ENCODE data around the gene FLRT1. TPM values are rescaled to one million over a fixed set of nuclear protein-coding genes. Genes with fewer than 3 reads are reported as not detected.

Gene FLRT1
- total RNA-seq (ENCODE audit: low replicate concordance), result under 0.01 TPM in 1 of 2 replicates, not detected in the other

GRCh38 chr11:64035576-64035975 is at the start of gene FLRT1:
Gene FLRT1 (plus strand): TSS chr11:64035931. CDS start chr11:64116268, 80,337 bp downstream.

GRCh38 chr11:63986156-63986931 is 49.4 kb upstream of the FLRT1 start, which contains the start of gene OTUB1:
Gene OTUB1 (plus strand): TSS chr11:63986438. CDS start chr11:63986457, 19 bp downstream.

Other genes starting within 250 kb of the FLRT1 start
- gene SPINDOC, start 222.5 kb upstream of the FLRT1 start, total RNA-seq (ENCODE audit: low replicate concordance), result 6.7 and 12.0 TPM in 2 replicates
- gene MARK2, start 196.8 kb upstream of the FLRT1 start, total RNA-seq (ENCODE audit: low replicate concordance), result 2.0 and 6.4 TPM in 2 replicates
- 0.70 and 4.5 TPM in 2 replicates for gene RCOR2, start 118.8 kb upstream of the FLRT1 start, total RNA-seq (ENCODE audit: low replicate concordance)
- 9.3 and 13.5 TPM in 2 replicates for gene NAA40, start 96.9 kb upstream of the FLRT1 start, total RNA-seq (ENCODE audit: low replicate concordance)
- 198 and 548 TPM in 2 replicates for gene COX8A, start 61.3 kb upstream of the FLRT1 start, total RNA-seq (ENCODE audit: low replicate concordance)
- 59.2 and 63.1 TPM in 2 replicates for gene OTUB1, start 49.5 kb upstream of the FLRT1 start, total RNA-seq (ENCODE audit: low replicate concordance)
- gene MACROD1, start 130.2 kb downstream of the FLRT1 start, total RNA-seq (ENCODE audit: low replicate concordance), result 24.5 and 25.4 TPM in 2 replicates
- 162 and 280 TPM in 2 replicates for gene STIP1, start 150.2 kb downstream of the FLRT1 start, total RNA-seq (ENCODE audit: low replicate concordance)
- 8.0 and 10.7 TPM in 2 replicates for gene FERMT3, start 170.8 kb downstream of the FLRT1 start, total RNA-seq (ENCODE audit: low replicate concordance)
- gene TRPT1, start 190.3 kb downstream of the FLRT1 start, total RNA-seq (ENCODE audit: low replicate concordance), result 32.9 and 42.8 TPM in 2 replicates
- gene NUDT22, start 190.3 kb downstream of the FLRT1 start, total RNA-seq (ENCODE audit: low replicate concordance), result 34.6 and 72.8 TPM in 2 replicates
- gene DNAJC4, start 194.6 kb downstream of the FLRT1 start, total RNA-seq (ENCODE audit: low replicate concordance), result 11.7 and 12.6 TPM in 2 replicates
- 20.7 and 23.5 TPM in 2 replicates for gene VEGFB, start 198.7 kb downstream of the FLRT1 start, total RNA-seq (ENCODE audit: low replicate concordance)
- gene FKBP2, start 205.2 kb downstream of the FLRT1 start, total RNA-seq (ENCODE audit: low replicate concordance), result 67.4 and 90.4 TPM in 2 replicates
- gene PPP1R14B, start 211.0 kb downstream of the FLRT1 start, total RNA-seq (ENCODE audit: low replicate concordance), result 114 and 363 TPM in 2 replicates
- gene PLCB3, start 215.6 kb downstream of the FLRT1 start, total RNA-seq (ENCODE audit: low replicate concordance), result 43.6 and 50.0 TPM in 2 replicates
- 26.3 and 79.5 TPM in 2 replicates for gene BAD, start 248.7 kb downstream of the FLRT1 start, total RNA-seq (ENCODE audit: low replicate concordance)
- 6.9 and 7.1 TPM in 2 replicates for gene GPR137, start 249.9 kb downstream of the FLRT1 start, total RNA-seq (ENCODE audit: low replicate concordance)